Left renal pelvis (tissue), 4 donors: Measurements from ENCODE around the gene NUBPL. TPM values are rescaled to one million over a fixed set of nuclear protein-coding genes. Genes with fewer than 3 reads are reported as not detected.
A peak's percentile ranks its signal among the peaks of the same experiment; 100 is the strongest.

Experiments used
- DNase-seq, 4 donors: peaks; one replicate each; pipeline ENCODE4 v3.0.0-alpha.2; 2013; ENCODE audit warnings: low read depth in 4 of 4, low spot score in 3 of 4
- polyA plus RNA-seq, 4 donors: library from polyadenylated mRNA; unstranded; fragments of 120-200 nt; gene quantifications; one replicate each; pipeline ENCODE4 v1.2.1, GENCODE V29; 2013; ENCODE audit not compliant: insufficient read length in 4 of 4

Gene NUBPL
- 10 to 100 TPM; 13.8 to 19.4 (median 15.4) TPM for polyA plus RNA-seq

- DNase-seq = peak; percentile 92 to 95 (median 94)
Measured at GRCh38 chr14:31561155-31561846, at the start of gene NUBPL. NUBPL (plus strand) TSS chr14:31561404; CDS start chr14:31561440, 36 bp downstream.

- DNase-seq = no peak
Measured at GRCh38 chr14:31527087-31527486, 34.1 kb upstream of the NUBPL start.

- no peak for DNase-seq
Measured at GRCh38 chr14:31527546-31527945, 33.7 kb upstream of the NUBPL start.

GRCh38 chr14:31529053-31529452 lies 32.2 kb upstream of the NUBPL start:
- no peak for DNase-seq

GRCh38 chr14:31530136-31530535 lies 31.1 kb upstream of the NUBPL start:
- no peak for DNase-seq

GRCh38 chr14:31536201-31536960 lies 24.8 kb upstream of the NUBPL start:
- DNase-seq = no peak

- DNase-seq = no peak
Measured at GRCh38 chr14:31541702-31542101, 19.5 kb upstream of the NUBPL start.

GRCh38 chr14:31543969-31544799 lies 17.0 kb upstream of the NUBPL start:
- no peak for DNase-seq

GRCh38 chr14:31544816-31545215 lies 16.4 kb upstream of the NUBPL start:
- DNase-seq = no peak

GRCh38 chr14:31545328-31545727 lies 15.9 kb upstream of the NUBPL start:
- no peak for DNase-seq

GRCh38 chr14:31549817-31550216 lies 11.4 kb upstream of the NUBPL start:
- no peak for DNase-seq

- no peak for DNase-seq
Measured at GRCh38 chr14:31550589-31550988, 10.6 kb upstream of the NUBPL start.

GRCh38 chr14:31556191-31556590 lies 5.0 kb upstream of the NUBPL start:
- no peak for DNase-seq

- no peak for DNase-seq
Measured at GRCh38 chr14:31559939-31560338, 1.3 kb upstream of the NUBPL start.

GRCh38 chr14:31560759-31561154 lies 447 bp upstream of the NUBPL start:
- DNase-seq = no peak

GRCh38 chr14:31564194-31564593 lies 3.0 kb downstream of the NUBPL start:
- no peak for DNase-seq

- DNase-seq = no peak
Measured at GRCh38 chr14:31566456-31566855, 5.3 kb downstream of the NUBPL start.

GRCh38 chr14:31567655-31568054 lies 6.5 kb downstream of the NUBPL start:
- no peak for DNase-seq

- no peak for DNase-seq
Measured at GRCh38 chr14:31568161-31568560, 7.0 kb downstream of the NUBPL start.

- DNase-seq = no peak
Measured at GRCh38 chr14:31568671-31569070, 7.5 kb downstream of the NUBPL start.

- no peak for DNase-seq
Measured at GRCh38 chr14:31572955-31573354, 11.8 kb downstream of the NUBPL start.
